Measurements from ENCODE around the gene CTTNBP2.

The CTTNBP2 gene

DNA sequence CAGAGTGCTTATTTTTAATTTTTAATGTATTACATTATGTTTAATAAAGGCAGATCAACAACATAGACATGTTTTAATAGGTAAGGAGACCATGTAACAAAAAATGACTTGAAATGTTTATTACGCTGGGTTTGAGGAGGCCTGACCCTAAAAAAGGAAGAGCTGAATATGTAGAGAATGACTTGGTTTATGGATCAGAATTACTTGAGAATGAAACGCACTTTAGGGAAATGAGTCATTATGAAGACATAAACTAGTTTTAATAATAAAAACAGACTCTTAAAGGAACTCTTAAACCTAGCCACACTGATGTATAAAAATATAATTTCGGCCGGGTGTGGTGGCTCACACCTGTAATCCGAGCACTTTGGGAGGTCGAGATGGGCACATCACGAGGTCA is 56.5 kb downstream of the CTTNBP2 start:
- DNase-seq, result peak; percentile 25

GRCh38 chr7:117811696-117812095 is 61.5 kb downstream of the CTTNBP2 start:
- DNase-seq, result no peak

DNA sequence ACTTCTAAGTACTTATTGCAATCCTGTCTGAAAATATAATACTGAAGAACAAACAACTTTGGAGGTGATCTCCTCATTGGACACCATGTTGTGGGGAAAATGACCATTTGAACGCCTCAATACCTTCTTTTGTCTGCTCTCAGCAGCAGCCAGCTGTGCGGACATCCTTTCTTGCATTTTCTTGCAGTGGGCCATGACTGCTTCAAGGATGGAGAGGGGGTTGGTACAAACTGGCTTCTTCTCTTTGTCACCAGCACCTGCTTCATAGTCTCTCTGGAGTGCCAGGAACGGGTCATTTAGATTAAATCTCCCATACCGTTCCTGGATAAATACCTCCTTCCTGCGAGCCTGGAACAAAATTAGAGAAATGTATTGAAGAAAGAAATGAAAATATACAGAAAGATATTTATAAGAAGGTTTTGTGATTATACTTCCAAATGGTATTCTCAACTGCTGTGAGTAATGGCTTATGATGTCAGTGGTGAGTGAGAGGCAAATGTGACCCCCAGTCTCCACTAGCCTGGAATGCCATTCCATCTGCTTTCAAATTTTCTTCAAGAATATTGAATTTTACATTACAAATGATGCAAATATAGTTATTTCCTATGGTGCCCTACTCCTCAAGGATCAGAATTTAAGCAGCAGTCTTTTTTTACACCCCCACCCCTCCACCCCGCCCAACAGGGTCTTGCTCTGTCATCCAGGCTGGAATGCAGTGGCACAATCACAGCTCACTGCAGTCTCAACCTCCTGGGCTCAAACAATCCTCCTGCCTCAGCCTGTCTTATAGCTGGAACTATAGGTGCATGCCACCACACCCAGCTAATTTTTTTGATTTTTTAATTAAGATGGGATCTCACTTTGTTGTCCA is 62.4 kb downstream of the CTTNBP2 start:
- DNase-seq, result no peak

DNA sequence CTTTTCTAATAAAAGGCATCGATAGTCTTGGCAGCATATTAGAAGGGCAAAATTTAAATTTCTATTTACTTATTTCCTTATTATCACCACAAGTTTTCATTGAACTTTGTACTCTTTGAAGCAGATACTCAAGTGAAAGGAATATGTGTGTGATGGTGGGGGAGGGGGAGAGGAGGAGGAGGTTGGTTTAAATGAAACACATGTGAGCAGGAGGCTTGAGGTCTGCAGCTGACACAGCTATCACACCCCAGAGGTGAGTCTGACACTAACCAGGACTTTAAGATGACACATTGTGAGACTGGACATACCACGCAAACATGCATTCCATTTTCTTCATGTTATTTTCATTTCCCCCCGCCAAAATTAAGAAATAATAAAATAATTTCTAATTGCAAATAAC is 63.3 kb downstream of the CTTNBP2 start:
- DNase-seq, result no peak

- DNase-seq, result no peak
Observed at GRCh38 chr7:117808910-117809705, 64.1 kb downstream of the CTTNBP2 start.

- DNase-seq, result peak; percentile 51
Observed at GRCh38 chr7:117808341-117808757, 64.9 kb downstream of the CTTNBP2 start.

GRCh38 chr7:117807676-117808075 is 65.6 kb downstream of the CTTNBP2 start:
- DNase-seq, result no peak

DNA sequence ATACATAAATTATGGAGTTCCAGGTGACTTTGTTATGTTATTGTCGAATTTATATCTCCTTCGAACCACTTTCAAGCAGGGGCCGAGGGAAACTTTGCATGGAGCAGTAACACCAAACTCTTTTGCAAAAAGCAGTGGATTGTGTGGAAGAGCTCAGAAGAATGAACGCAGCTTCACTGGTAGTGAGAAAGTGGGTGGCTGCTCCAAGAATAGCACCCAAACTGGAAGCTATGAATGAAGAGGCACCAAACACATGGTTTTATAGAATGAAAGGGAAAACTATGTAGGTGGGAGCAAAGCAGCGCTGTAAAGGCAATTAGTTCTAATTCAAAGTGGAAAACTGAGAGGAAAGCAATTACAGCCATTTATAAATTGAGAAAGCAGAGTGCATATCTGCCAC is 67.2 kb downstream of the CTTNBP2 start:
- DNase-seq, result no peak

GRCh38 chr7:117805241-117805640 is 68.0 kb downstream of the CTTNBP2 start:
- no peak for DNase-seq

- DNase-seq, result no peak
Observed at GRCh38 chr7:117803476-117803875, 69.8 kb downstream of the CTTNBP2 start.

GRCh38 chr7:117802660-117803059 is 70.6 kb downstream of the CTTNBP2 start:
- no peak for DNase-seq

DNA sequence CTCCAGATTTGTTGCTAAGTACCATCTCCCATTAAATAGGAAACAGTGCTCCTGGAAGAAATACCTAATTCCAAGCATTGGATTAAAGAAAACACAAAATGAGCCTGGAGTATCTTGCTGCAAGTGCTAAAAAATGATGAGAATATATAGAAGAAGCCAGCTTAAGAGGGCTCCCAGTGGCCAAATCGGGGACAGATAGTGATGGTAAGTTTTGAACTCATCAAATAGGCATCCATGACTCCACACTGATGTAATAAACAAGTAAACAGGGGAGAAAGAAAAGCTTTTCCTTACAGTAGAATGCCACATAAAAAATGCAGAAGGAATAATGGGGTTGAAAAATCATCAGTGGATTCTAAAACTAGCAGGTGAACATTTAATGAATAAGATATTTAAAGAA is 72.4 kb downstream of the CTTNBP2 start:
- DNase-seq, result no peak

DNA sequence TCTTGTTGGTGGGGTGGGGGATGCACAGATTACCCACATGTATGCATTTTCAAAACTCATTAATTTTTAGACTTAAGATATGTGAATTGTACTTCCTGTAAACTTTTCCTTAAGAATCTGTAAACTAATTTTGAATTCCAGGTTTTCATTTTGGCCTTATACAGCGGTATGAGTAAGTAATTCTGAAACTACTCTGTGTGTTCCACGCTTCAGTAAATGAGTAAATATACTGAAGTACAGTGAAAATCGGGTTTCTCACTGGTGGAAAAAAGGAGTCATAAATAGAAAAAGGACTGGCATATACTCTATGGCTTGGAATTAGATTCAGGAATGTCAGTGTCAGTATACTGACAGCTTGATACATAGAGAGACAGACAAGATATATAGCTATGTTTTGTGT is 72.8 kb downstream of the CTTNBP2 start:
- no peak for DNase-seq

DNA sequence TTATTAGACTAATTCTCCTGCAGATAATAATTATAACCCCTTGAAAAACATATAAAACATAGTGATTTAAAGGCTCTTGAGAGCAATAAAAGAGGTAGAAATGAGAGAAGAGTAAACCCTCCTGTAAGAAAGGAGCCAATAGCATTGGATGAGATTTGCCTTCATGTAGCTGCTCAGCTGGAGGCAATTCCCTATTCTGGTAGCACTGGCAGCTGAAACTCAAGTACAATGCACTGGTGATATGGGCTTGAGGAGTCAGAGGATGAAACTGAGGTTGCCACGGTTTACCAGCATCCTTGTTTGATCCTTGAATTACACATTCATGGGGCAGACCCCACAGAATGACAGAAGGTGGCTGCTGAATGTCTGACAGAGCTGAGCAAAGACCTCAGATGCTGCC is 76.4 kb downstream of the CTTNBP2 start:
- no peak for DNase-seq

- no peak for DNase-seq
Observed at GRCh38 chr7:117793976-117794375, 79.3 kb downstream of the CTTNBP2 start.

DNA sequence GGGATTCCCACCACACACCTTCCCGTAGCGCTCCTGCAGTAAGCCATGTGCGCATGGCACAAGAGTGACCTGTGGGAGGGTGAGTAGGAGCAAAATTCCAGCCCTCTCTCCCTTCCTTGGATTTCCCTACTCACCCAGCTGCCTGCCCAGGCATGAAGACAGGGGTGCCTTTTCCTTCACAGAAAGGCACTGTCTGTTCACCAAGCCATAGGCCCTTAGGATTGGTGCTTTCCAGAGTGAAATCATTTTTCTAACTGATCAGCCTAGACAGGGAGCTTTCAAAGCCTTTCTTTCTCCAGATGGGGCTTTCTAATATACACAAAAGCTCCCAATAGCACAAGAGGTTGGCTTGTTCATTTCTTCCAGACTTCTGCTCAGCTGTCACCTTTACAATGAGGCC is 79.7 kb downstream of the CTTNBP2 start:
- DNase-seq, result no peak

GRCh38 chr7:117791877-117792780 is 81.1 kb downstream of the CTTNBP2 start:
- DNase-seq, result peak; percentile 88

DNA sequence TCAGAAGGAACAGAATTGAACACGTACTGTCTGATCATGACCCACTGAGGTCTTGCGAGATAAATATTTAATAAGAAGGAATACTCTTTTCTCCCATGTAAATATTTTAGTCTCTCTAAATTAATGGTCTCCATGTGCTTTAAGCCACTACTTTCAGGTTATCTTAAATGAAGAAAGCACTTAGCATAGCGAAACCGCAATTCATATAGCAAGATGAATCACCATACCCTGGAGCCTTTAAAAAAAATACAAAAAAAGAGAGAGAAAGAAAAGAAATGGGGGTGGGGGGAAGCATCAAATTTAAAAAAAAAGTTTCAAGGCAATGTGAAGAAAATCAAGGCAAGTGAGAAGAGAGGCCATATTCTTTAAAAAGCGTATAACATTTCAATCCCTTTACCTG is 82.5 kb downstream of the CTTNBP2 start:
- DNase-seq, result no peak

GRCh38 chr7:117790251-117790650 is 83.0 kb downstream of the CTTNBP2 start:
- no peak for DNase-seq

- no peak for DNase-seq
Observed at GRCh38 chr7:117785431-117785830, 87.8 kb downstream of the CTTNBP2 start.

- DNase-seq, result no peak
Observed at GRCh38 chr7:117784315-117784714, 88.9 kb downstream of the CTTNBP2 start.

DNA sequence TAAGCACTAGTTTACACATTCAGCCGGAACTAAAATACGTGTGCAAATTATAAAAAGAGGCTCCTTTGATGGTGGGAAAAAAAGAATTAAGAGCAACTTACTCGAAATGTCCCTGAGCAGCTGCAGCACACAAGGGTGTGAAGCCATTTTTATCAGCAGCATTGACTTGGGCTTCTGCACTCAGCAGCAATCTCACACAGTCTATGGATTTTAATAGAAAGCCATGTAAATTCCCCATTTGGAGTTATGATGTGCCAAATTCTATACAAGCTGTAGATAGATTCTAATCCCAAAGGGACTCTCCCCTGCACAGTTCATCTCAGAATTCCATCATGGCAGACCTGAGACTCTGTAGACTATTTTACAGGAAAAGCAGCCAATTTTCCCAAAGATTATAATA is 90.5 kb downstream of the CTTNBP2 start:
- no peak for DNase-seq

GRCh38 chr7:117781707-117782106 is 91.5 kb downstream of the CTTNBP2 start:
- no peak for DNase-seq
